ENCODE measurements around the gene TCOF1. TPM values are rescaled to one million over a fixed set of nuclear protein-coding genes. Genes with fewer than 3 reads are reported as not detected.

TCOF1 gene
- total and polyA plus RNA-seq, 2 experiments from 2014 or later, result 86.8 to 165 TPM

DNA sequence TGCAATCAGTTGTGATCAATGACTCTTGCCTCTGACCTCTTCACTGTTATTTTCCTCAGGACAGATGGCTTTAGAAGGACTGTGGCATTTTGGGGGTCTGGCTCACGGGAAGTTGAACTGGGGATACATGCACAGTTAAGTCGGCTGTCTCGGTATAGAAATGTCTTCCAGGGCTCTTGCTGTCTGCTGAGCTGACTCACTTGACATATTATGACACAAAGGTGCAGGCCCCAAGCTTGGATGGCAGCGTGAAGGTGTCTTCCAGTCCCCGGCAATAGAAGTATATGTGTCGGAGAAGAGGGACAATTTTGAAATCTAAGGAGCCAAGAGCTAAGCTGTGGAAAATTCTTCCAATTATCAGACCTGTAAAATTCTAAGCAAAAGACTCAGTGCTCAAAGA lies 45.0 kb upstream of the TCOF1 start:
- TF ChIP-seq, protein P1, sequence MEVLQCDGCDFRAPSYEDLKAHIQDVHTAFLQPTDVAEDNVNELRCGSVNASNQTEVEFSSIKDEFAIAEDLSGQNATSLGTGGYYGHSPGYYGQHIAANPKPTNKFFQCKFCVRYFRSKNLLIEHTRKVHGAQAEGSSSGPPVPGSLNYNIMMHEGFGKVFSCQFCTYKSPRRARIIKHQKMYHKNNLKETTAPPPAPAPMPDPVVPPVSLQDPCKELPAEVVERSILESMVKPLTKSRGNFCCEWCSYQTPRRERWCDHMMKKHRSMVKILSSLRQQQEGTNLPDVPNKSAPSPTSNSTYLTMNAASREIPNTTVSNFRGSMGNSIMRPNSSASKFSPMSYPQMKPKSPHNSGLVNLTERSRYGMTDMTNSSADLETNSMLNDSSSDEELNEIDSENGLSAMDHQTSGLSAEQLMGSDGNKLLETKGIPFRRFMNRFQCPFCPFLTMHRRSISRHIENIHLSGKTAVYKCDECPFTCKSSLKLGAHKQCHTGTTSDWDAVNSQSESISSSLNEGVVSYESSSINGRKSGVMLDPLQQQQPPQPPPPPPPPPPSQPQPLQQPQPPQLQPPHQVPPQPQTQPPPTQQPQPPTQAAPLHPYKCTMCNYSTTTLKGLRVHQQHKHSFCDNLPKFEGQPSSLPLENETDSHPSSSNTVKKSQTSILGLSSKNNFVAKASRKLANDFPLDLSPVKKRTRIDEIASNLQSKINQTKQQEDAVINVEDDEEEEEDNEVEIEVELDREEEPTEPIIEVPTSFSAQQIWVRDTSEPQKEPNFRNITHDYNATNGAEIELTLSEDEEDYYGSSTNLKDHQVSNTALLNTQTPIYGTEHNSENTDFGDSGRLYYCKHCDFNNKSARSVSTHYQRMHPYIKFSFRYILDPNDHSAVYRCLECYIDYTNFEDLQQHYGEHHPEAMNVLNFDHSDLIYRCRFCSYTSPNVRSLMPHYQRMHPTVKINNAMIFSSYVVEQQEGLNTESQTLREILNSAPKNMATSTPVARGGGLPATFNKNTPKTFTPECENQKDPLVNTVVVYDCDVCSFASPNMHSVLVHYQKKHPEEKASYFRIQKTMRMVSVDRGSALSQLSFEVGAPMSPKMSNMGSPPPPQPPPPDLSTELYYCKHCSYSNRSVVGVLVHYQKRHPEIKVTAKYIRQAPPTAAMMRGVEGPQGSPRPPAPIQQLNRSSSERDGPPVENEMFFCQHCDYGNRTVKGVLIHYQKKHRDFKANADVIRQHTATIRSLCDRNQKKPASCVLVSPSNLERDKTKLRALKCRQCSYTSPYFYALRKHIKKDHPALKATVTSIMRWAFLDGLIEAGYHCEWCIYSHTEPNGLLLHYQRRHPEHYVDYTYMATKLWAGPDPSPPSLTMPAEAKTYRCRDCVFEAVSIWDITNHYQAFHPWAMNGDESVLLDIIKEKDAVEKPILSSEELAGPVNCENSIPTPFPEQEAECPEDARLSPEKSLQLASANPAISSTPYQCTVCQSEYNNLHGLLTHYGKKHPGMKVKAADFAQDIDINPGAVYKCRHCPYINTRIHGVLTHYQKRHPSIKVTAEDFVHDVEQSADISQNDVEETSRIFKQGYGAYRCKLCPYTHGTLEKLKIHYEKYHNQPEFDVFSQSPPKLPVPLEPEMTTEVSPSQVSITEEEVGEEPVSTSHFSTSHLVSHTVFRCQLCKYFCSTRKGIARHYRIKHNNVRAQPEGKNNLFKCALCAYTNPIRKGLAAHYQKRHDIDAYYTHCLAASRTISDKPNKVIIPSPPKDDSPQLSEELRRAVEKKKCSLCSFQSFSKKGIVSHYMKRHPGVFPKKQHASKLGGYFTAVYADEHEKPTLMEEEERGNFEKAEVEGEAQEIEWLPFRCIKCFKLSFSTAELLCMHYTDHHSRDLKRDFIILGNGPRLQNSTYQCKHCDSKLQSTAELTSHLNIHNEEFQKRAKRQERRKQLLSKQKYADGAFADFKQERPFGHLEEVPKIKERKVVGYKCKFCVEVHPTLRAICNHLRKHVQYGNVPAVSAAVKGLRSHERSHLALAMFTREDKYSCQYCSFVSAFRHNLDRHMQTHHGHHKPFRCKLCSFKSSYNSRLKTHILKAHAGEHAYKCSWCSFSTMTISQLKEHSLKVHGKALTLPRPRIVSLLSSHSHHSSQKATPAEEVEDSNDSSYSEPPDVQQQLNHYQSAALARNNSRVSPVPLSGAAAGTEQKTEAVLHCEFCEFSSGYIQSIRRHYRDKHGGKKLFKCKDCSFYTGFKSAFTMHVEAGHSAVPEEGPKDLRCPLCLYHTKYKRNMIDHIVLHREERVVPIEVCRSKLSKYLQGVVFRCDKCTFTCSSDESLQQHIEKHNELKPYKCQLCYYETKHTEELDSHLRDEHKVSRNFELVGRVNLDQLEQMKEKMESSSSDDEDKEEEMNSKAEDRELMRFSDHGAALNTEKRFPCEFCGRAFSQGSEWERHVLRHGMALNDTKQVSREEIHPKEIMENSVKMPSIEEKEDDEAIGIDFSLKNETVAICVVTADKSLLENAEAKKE (CRISPR knock-in tag; IDR thresholded peaks at IDR 0.05), result no peak
- TF ChIP-seq POLR2AphosphoS5 (IDR thresholded peaks at IDR 0.05; ENCODE audit: low read depth), result no peak
- TF ChIP-seq NANOG (IDR thresholded peaks at IDR 0.05; ENCODE audit: borderline replicate concordance), result no peak
- TF ChIP-seq ETS1 (IDR thresholded peaks at IDR 0.05), result no peak
- no peak for TF ChIP-seq ZNF331 (CRISPR knock-in tag; IDR thresholded peaks at IDR 0.05; ENCODE audit: low read depth)
- TF ChIP-seq, protein P2, sequence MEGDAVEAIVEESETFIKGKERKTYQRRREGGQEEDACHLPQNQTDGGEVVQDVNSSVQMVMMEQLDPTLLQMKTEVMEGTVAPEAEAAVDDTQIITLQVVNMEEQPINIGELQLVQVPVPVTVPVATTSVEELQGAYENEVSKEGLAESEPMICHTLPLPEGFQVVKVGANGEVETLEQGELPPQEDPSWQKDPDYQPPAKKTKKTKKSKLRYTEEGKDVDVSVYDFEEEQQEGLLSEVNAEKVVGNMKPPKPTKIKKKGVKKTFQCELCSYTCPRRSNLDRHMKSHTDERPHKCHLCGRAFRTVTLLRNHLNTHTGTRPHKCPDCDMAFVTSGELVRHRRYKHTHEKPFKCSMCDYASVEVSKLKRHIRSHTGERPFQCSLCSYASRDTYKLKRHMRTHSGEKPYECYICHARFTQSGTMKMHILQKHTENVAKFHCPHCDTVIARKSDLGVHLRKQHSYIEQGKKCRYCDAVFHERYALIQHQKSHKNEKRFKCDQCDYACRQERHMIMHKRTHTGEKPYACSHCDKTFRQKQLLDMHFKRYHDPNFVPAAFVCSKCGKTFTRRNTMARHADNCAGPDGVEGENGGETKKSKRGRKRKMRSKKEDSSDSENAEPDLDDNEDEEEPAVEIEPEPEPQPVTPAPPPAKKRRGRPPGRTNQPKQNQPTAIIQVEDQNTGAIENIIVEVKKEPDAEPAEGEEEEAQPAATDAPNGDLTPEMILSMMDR (conservative IDR thresholded peaks at IDR 0.05; ENCODE audit: low read depth in 2 of 2), result no peak
- no peak for TF ChIP-seq ZNF114 (CRISPR knock-in tag; IDR thresholded peaks at IDR 0.05)
- no peak for TF ChIP-seq REST (IDR thresholded peaks at IDR 0.05; ENCODE audit: unreplicated experiment)
- no peak for TF ChIP-seq JUNB (IDR thresholded peaks at IDR 0.05; ENCODE audit: unreplicated experiment)
- TF ChIP-seq EZH2 (IDR thresholded peaks at IDR 0.05; ENCODE audit: low read depth, unreplicated experiment), result no peak
- no peak for TF ChIP-seq EZH2phosphoT487 (IDR thresholded peaks at IDR 0.05; ENCODE audit: unreplicated experiment)
- TF ChIP-seq STAT1 (IDR thresholded peaks at IDR 0.05; ENCODE audit: unreplicated experiment), result no peak
- no peak for TF ChIP-seq CREB1 (CRISPR knock-in tag; IDR thresholded peaks at IDR 0.05; ENCODE audit: low read depth)
- Histone ChIP-seq H4K20me1 (replicated peaks; ENCODE audit: insufficient read depth) (no peaks in the 10 kb centered on the region), H3F3A (replicated peaks; ENCODE audit: low read depth) (no peaks in the 10 kb centered on the region), H3K4me2 (no peak overlapping the region), H3K4me3 (no peak overlapping the region), H3K36me3 (ENCODE audit: insufficient read depth) (no peaks in the 10 kb centered on the region), H3K9me2 (ENCODE audit: insufficient read depth) (no peaks in the 10 kb centered on the region), H3K27ac (ENCODE audit: low read depth) (no peak overlapping the region), H3K4me1 (ENCODE audit: insufficient read depth) (no peaks in the 10 kb centered on the region), H3K79me2 (replicated peaks; ENCODE audit: insufficient read depth) (no peaks in the 10 kb centered on the region), H2AFZ (no peak overlapping the region), H3K27me3 (ENCODE audit: insufficient read depth) (no peaks in the 10 kb centered on the region)
- Mint-ChIP-seq H3K27ac (no peak overlapping the region), H3K4me3 (no peak overlapping the region), H3K4me1 (peaks cover 9% of the 10 kb centered on the region; the same call in 2 of the 3 replicates), H3K36me3 (ENCODE audit: low read depth) (no peaks in the 10 kb centered on the region), H3K27me3 (ENCODE audit: insufficient read depth, low read depth, poor library complexity) (peaks cover 5% of the 10 kb centered on the region), H3K9me3 (no peaks in the 10 kb centered on the region)
- DNase-seq (ENCODE audit: low spot score) (no peak), ATAC-seq (no peak)

Measured in GM23338 (cell line).